Gastroesophageal sphincter (tissue), 2 donors: ENCODE data around the gene ITGA3.
"Not testable (repeated sequence)": the region's sequence is repeated elsewhere in the genome, so short reads cannot be mapped to it uniquely, and the experiment has no call there.

Experiments used
- EP300 ChIP-seq: sonication (generic); formaldehyde crosslinking; IDR thresholded peaks from one replicate; pipeline ENCODE4 v1.6.1; 2017; ENCODE audit warnings: antibody characterized with exemption, mild to moderate bottlenecking
- POLR2A ChIP-seq, 2 donors: fragments of 450-650 bp; IDR thresholded peaks; one replicate each; pipeline ENCODE4 v1.6.1; 2017; ENCODE audit warnings: antibody characterized with exemption in 2 of 2, mild to moderate bottlenecking in 2 of 2, moderate library complexity in 1 of 2

GRCh38 chr17:50061713-50062045 lies 5.8 kb downstream of the ITGA3 start:
- TF ChIP-seq EP300; POLR2A (IDR thresholded peaks at IDR 0.05): not testable (repeated sequence)
